GM18870 (cell line): ENCODE results near the gene TANGO2.
"Not testable (repeated sequence)": the region's sequence is repeated elsewhere in the genome, so short reads cannot be mapped to it uniquely, and the experiment has no call there.

Source experiments
- ATAC-seq: cut with Tn5 transposase; IDR thresholded peaks from one replicate; pipeline ENCODE4 v1.9.1; 2021; ENCODE audit warnings: moderate library complexity; ENCODE audit not compliant: unreplicated experiment

The TANGO2 gene

GRCh38 chr22:20060700-20061480, 40.0 kb downstream of the TANGO2 start:
- ATAC-seq = no peak

- ATAC-seq = no peak
These were observed 40.6 kb downstream of the TANGO2 start for GRCh38 chr22:20061481-20061861.

GRCh38 chr22:20062043-20062765, 41.3 kb downstream of the TANGO2 start:
- ATAC-seq = no peak

- no peak for ATAC-seq
These were observed 41.8 kb downstream of the TANGO2 start for GRCh38 chr22:20062766-20063083.

- ATAC-seq = no peak
These were observed 42.6 kb downstream of the TANGO2 start for GRCh38 chr22:20063271-20064139.

- no peak for ATAC-seq
These were observed 43.2 kb downstream of the TANGO2 start for GRCh38 chr22:20064140-20064480.

GRCh38 chr22:20064545-20065262, 43.8 kb downstream of the TANGO2 start:
- no peak for ATAC-seq

- ATAC-seq = no peak
These were observed 45.1 kb downstream of the TANGO2 start for GRCh38 chr22:20065896-20066616.

- no peak for ATAC-seq
These were observed 45.9 kb downstream of the TANGO2 start for GRCh38 chr22:20066617-20067383.

- ATAC-seq = not testable (repeated sequence)
These were observed 46.4 kb downstream of the TANGO2 start for GRCh38 chr22:20067384-20067682.

- ATAC-seq = no peak
These were observed 47.7 kb downstream of the TANGO2 start for GRCh38 chr22:20068640-20069039.

GRCh38 chr22:20069331-20070042, 48.6 kb downstream of the TANGO2 start:
- no peak for ATAC-seq

GRCh38 chr22:20071524-20071972, 50.6 kb downstream of the TANGO2 start:
- no peak for ATAC-seq

GRCh38 chr22:20076627-20077172, 55.8 kb downstream of the TANGO2 start:
- no peak for ATAC-seq

- no peak for ATAC-seq
These were observed 59.0 kb downstream of the TANGO2 start, which contains the start of gene DGCR8 for GRCh38 chr22:20079745-20080444. Gene DGCR8, plus strand, starts transcription at chr22:20080241. Its CDS starts 5,723 bp downstream, at chr22:20085964.

GRCh38 chr22:20080445-20080775, 59.5 kb downstream of the TANGO2 start:
- no peak for ATAC-seq

GRCh38 chr22:20080776-20081654, 60.1 kb downstream of the TANGO2 start:
- no peak for ATAC-seq
